ENCODE results near the gene GCHFR. TPM values are rescaled to one million over a fixed set of nuclear protein-coding genes. Genes with fewer than 3 reads are reported as not detected.

The GCHFR gene
- polyA plus RNA-seq, 1 of the 3 experiments (the other 2 are of a cell fraction): 0.67 TPM

- Histone ChIP-seq H3K4me3 (ENCODE audit: low read depth in 2 of 2, low read length in 1 of 2) (no peak overlapping the region), H4K20me1 (ENCODE audit: insufficient read depth) (no peaks in the 10 kb centered on the region), H2AFZ (ENCODE audit: low read depth) (no peak overlapping the region), H3K27ac (ENCODE audit: low read depth in 2 of 2, low read length in 1 of 2) (no peak overlapping the region), H3K4me1 (ENCODE audit: control insufficient read depth in 1 of 2, insufficient read depth in 2 of 2, low read depth in 1 of 2, low read length in 1 of 2) (no peaks in the 10 kb centered on the region), H3K27me3 (ENCODE audit: insufficient read depth) (no peaks in the 10 kb centered on the region), H3F3A (replicated peaks; ENCODE audit: insufficient read depth) (peaks cover 3% of the 10 kb centered on the region), H3K36me3 (replicated peaks in 1 of 2; ENCODE audit: control insufficient read depth in 1 of 2, insufficient read depth in 2 of 2, low read length in 1 of 2) (peaks cover 43 to 51% of the 10 kb centered on the region in 2 experiments), H3K4me2 (no peak overlapping the region), H3K9ac (no peak overlapping the region), H3K9me2 (no peaks in the 10 kb centered on the region), H3K9me3 (no peaks in the 10 kb centered on the region), H3K79me2 (ENCODE audit: insufficient read depth) (no peaks in the 10 kb centered on the region)
- WGBS (ENCODE audit: low lambda C conversion rate): 100% methylated on average over 3 of the region's 3 CpGs
- TF ChIP-seq GATA2 (CRISPR knock-in tag; IDR thresholded peaks at IDR 0.05) (no peak), FOXM1 (IDR thresholded peaks at IDR 0.05; ENCODE audit: low read depth) (no peak), SMC3 (IDR thresholded peaks at IDR 0.05; ENCODE audit: low read depth, low read length) (no peak), EZH2phosphoT487 (IDR thresholded peaks at IDR 0.05; ENCODE audit: borderline replicate concordance, low read depth) (no peak), PBX3 (IDR thresholded peaks at IDR 0.05) (no peak), GABPA (IDR thresholded peaks at IDR 0.05; ENCODE audit: low read depth) (no peak)
- DNase-seq: no peak
- ChIA-PET POLR2A (no interaction called here), CTCF (interaction anchor here (1.0 to 20.8 kb wide), 4 partner anchors 10 to 40 kb away, joined by 3 to 555 read pairs (median 16); partner anchors contain the start of genes C15orf62 and GCHFR)
Measured at GRCh38 chr15:40737048-40737447, 26.8 kb upstream of the GCHFR start.

GRCh38 chr15:40739047-40739446 is 24.8 kb upstream of the GCHFR start:
- H3K27me3 ChIP-seq (ENCODE audit: insufficient read depth): no peaks in the 10 kb centered on the region
- H3K79me2 ChIP-seq (ENCODE audit: insufficient read depth): no peaks in the 10 kb centered on the region
- H3K27ac ChIP-seq (ENCODE audit: low read depth in 2 of 2, low read length in 1 of 2): no peak overlapping the region
- H3K9me2 ChIP-seq: no peaks in the 10 kb centered on the region
- peaks cover 52 to 59% of the 10 kb centered on the region in 2 experiments for H3K36me3 ChIP-seq (replicated peaks in 1 of 2; ENCODE audit: control insufficient read depth in 1 of 2, insufficient read depth in 2 of 2, low read length in 1 of 2)
- H3K4me1 ChIP-seq (ENCODE audit: control insufficient read depth in 1 of 2, insufficient read depth in 2 of 2, low read depth in 1 of 2, low read length in 1 of 2): no peaks in the 10 kb centered on the region; a peak in 1 of 4 replicates
- TF ChIP-seq SMC3 (IDR thresholded peaks at IDR 0.05; ENCODE audit: low read depth, low read length) (no peak), MAX (IDR thresholded peaks at IDR 0.05; ENCODE audit: low read depth) (no peak), POLR2AphosphoS5 (IDR thresholded peaks at IDR 0.05; ENCODE audit: low read depth, low read length) (no peak), SIN3A (IDR thresholded peaks at IDR 0.05; ENCODE audit: borderline replicate concordance, low read depth, low read length) (no peak), RCOR1 (IDR thresholded peaks at IDR 0.05; ENCODE audit: low read length) (no peak), EZH2phosphoT487 (IDR thresholded peaks at IDR 0.05; ENCODE audit: borderline replicate concordance, low read depth) (no peak), TAF1 (IDR thresholded peaks at IDR 0.05; ENCODE audit: borderline replicate concordance, low read depth, low read length) (no peak), RFX5 (IDR thresholded peaks at IDR 0.05; ENCODE audit: low read length) (no peak), JUND (IDR thresholded peaks at IDR 0.05) (no peak), NRF1 (IDR thresholded peaks at IDR 0.05; ENCODE audit: low read depth, low read length) (no peak), RAD21 (IDR thresholded peaks at IDR 0.05; ENCODE audit: low read length) (no peak), RXRA (IDR thresholded peaks at IDR 0.05; ENCODE audit: borderline replicate concordance, low read depth) (no peak), YY1 (IDR thresholded peaks at IDR 0.05; ENCODE audit: low read depth) (no peak), ELF1 (IDR thresholded peaks at IDR 0.05) (no peak), TCF12 (IDR thresholded peaks at IDR 0.05) (no peak)
- H3K4me3 ChIP-seq (ENCODE audit: low read depth in 2 of 2, low read length in 1 of 2): no peak overlapping the region
- H4K20me1 ChIP-seq (ENCODE audit: insufficient read depth): no peaks in the 10 kb centered on the region
- POLR2A ChIA-PET: interaction anchor here (0.5 kb wide), 1 partner anchor 17 kb away, joined by 3 read pairs; no protein-coding TSS in a partner anchor
- H3F3A ChIP-seq (replicated peaks; ENCODE audit: insufficient read depth): no peaks in the 10 kb centered on the region
- H2AFZ ChIP-seq (ENCODE audit: low read depth): no peak overlapping the region
- no peak for DNase-seq
- no peak overlapping the region for H3K4me2 ChIP-seq
- H3K9me3 ChIP-seq: no peaks in the 10 kb centered on the region
- H3K9ac ChIP-seq: no peak overlapping the region
- WGBS (ENCODE audit: low lambda C conversion rate): 72% methylated on average over 2 of the region's 2 CpGs
- CTCF ChIA-PET: interaction anchor here (1.1 to 20.8 kb wide), 4 partner anchors 8 to 38 kb away, joined by 3 to 555 read pairs (median 16); partner anchors contain the start of genes C15orf62 and GCHFR

Data from SK-N-SH (cell line).